ENCODE data around the gene MAP2K2.
"Not testable (repeated sequence)": the region's sequence is repeated elsewhere in the genome, so short reads cannot be mapped to it uniquely, and the experiment has no call there.

MAP2K2 gene

DNA sequence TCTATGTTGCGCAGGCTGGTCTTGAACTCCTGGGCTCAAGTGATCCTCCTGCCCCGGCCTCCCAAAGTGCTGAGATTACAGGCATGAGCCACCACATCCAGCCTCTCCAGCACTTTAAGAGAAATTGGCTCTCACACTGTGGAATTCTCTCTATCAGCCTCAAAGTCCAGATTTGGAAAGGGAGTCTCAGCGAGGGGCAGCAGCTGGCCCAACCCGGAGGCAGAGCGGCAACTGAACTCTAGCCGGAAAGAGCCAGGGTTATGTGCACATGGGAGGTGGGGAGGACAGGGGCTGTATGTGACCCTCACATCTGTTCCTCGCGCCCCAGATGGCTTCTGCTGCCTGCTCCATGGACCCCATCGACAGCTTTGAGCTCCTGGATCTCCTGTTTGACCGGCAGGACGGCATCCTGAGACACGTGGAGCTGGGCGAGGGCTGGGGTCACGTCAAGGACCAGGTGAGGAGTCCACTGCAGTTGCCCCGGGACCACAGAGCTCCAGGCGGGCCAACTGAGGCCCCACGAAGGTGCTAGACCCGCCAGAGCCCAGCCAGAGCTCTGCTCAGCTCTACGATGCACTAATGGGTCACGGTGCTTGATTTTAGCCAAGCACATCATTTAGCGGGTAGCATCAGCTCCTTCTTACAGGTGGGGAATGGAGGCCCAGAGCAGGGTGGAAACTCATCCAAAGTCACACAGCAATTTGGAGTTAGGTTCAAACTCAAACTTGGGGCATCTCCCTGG is 30.8 kb upstream of the MAP2K2 start:
- H3K4me3 ChIP-seq (ENCODE audit: low read length): no peak overlapping the region
- DNase-seq (ENCODE audit: low read depth): no peak

DNA sequence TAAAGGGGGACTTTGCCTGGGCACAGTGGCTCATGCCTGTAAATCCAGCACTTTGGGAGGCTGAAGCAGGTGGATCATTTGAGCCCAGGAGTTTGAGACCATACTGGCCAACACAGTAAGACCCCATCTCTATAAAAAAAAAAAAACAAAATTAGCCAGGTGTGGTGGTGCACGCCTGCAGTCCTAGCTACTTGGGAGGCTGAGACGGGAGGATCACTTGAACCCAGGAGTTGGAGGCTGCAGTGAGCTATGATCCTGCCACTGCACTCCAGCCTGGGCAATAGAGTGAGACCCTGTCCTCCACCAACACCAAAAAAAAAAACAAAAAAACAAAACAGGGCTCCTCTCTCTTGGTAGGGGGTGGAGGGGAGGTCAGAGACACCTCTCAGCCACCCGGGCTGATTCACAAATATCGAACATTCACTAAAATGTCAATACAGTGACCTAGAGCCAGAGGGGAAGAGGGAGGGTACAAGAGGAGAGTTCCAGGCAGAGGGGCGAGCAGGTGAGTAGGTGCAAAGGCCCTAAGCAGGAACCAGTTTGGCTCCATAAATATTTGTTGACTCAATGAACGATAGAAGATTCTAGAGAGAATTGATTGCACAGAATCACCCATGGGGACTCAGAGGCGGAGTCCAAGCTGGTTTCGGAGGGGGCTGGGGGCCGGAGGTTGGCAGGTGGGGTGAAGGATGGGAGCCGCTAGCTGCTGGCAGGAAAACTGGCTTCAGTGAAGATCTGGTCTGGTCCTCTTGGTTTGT is 28.5 kb upstream of the MAP2K2 start:
- TF ChIP-seq, protein P1, sequence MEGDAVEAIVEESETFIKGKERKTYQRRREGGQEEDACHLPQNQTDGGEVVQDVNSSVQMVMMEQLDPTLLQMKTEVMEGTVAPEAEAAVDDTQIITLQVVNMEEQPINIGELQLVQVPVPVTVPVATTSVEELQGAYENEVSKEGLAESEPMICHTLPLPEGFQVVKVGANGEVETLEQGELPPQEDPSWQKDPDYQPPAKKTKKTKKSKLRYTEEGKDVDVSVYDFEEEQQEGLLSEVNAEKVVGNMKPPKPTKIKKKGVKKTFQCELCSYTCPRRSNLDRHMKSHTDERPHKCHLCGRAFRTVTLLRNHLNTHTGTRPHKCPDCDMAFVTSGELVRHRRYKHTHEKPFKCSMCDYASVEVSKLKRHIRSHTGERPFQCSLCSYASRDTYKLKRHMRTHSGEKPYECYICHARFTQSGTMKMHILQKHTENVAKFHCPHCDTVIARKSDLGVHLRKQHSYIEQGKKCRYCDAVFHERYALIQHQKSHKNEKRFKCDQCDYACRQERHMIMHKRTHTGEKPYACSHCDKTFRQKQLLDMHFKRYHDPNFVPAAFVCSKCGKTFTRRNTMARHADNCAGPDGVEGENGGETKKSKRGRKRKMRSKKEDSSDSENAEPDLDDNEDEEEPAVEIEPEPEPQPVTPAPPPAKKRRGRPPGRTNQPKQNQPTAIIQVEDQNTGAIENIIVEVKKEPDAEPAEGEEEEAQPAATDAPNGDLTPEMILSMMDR (conservative IDR thresholded peaks at IDR 0.05; ENCODE audit: low read length): no peak
- H3K4me3 ChIP-seq (ENCODE audit: low read length): no peak overlapping the region
- DNase-seq (ENCODE audit: low read depth): no peak

More for the DNA sequence above, 30.8 kb upstream of the MAP2K2 start:
- TF ChIP-seq, protein P1 (conservative IDR thresholded peaks at IDR 0.05; ENCODE audit: low read length): no peak

DNA sequence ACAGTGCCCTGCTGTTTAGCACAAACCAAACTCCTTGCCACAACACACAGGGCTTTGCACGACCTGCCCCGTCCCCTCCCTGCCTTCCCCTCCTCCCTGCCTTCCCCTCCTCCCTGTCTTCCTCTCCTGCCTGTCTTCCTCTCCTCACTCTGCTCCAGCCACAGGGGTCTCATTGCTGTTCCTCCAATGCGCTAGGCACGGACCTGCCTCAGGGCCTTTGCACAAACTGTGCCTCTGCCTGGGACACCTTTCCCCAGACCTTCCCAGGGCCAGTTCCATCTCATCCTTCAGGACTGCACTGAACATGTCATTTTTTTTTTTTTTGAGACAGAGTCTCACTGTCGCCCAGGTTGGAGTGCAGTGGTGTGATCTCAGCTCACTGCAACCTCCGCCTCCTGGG is 27.7 kb upstream of the MAP2K2 start:
- DNase-seq (ENCODE audit: low read depth): no peak
- no peak overlapping the region for H3K4me3 ChIP-seq (ENCODE audit: low read length)
- TF ChIP-seq, protein P1 (conservative IDR thresholded peaks at IDR 0.05; ENCODE audit: low read length): no peak

DNA sequence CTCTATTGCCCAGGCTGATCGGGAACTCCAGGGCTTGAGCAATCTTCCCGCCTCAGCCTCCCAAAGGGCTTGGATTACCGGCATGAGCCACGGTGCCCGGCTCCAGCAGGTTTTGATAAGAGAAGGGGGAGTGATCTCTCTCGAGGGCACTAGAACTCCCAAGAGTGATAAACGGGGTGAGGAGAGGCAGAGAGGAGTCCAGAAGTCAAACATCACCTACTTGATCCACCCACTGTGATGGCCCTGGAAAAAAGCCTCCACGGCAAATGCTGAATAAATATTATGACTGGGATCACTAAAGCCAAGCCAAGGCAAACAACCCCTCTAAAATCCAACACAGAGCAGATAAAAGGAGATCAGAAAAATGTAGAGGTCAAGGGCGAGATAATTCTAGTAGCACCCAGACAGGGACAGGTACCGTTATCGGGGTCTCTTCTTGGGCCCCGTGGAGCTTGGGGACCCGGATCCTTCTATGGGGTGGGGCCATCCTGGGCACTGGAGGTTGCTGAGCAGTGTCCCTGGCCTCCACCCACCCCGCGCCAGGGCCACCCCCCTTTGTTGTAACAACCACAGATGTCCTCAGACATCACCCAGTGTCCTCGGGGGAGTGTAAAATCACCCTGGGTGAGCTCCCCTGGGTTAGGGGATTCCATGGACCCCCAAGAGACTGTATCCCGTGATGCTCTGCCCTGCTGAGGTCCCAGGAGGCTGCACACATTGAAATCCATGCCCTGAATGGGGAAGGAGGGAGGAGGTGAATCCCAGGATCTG is 25.8 kb upstream of the MAP2K2 start:
- TF ChIP-seq, protein P1 (conservative IDR thresholded peaks at IDR 0.05; ENCODE audit: low read length): no peak
- no peak overlapping the region for H3K4me3 ChIP-seq (ENCODE audit: low read length)
- no peak for DNase-seq (ENCODE audit: low read depth)

DNA sequence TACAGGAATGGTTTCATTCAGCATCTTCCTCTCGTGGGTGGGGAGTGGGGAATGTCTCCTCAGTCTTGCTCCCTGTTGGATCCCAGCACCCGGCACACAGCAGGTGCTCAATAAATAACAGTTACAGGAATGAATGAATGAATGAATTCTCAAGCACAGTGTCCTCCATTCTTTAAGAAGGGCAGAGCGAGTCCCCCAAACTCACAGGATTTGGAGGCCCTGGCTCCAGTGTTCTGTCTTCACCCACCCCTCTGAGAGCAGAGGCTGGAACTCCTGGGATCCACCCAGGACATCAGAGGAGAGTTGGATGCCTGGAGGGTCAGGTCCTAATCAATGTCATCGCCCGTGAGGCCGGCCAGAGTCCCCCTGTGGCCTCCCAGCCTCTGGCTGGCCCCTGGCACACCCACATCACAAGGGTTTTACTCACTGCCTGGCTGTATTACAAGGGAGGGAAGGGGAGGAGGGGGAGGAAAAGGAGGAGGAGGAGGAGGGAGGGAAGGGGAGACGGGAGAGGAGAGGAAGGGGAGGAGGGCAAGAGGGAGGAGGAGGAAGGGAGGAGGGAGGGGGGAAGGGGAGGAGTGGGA is 20.8 kb upstream of the MAP2K2 start:
- TF ChIP-seq, protein P1 (conservative IDR thresholded peaks at IDR 0.05; ENCODE audit: low read length): no peak
- no peak overlapping the region for H3K4me3 ChIP-seq (ENCODE audit: low read length)
- DNase-seq (ENCODE audit: low read depth): peak; percentile 50

DNA sequence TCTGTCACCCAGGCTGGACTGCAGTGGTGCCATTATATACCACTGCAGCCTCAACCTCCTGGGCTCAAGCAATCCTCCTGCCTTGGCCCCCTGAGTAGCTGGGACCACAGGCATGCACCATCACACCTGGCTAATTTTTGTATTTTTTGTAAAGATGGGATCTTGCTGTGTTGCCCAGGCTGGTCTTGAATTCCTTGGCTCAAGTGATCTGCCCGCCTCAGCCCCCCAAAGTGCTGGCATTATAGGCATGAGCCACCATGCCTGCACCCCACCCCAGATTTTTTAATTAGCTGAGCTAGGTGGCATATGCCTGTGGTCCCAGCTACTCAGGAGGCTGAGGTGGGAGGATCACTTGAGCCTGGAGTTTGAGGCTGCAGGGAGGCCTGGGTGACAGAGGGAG is 19.0 kb upstream of the MAP2K2 start:
- not testable (repeated sequence) for DNase-seq (ENCODE audit: low read depth); H3K4me3 ChIP-seq (ENCODE audit: low read length)

DNA sequence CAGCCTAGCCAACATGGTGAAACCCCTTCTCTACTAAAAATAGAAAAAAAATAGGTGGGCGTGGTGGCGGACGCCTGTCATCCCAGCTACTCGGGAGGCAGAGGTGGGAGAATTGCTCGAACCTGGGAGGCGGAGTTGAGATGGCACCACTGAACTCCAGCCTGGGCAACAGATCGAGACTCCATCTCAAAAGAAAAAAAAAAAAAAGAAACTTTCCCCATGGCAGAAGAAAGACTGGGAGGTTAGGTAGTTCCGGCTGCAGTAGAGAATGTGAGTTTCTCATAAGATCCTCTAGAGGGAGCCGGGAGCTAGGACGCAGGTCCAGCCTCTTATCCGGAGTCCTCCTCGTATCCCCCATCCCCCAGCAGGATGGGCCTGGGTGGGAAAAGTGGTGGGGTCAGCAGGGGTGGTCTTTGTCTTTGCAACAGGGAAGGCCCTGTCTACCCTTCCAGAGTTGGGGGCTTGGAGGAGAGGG is 16.4 kb upstream of the MAP2K2 start:
- H3K4me3 ChIP-seq (ENCODE audit: low read length): no peak overlapping the region
- TF ChIP-seq, protein P1 (conservative IDR thresholded peaks at IDR 0.05; ENCODE audit: low read length): peak; percentile 72
- DNase-seq (ENCODE audit: low read depth): peak; percentile 69
